WTC11 (cell line): Measurements from ENCODE around the gene SACS.

Source experiments
- CDX4 ChIP-seq: fragments of 250-450 bp; sonication (Bioruptor Pico); IDR thresholded peaks from 2 replicates; pipeline ENCODE4 v1.9.0; 2021; ENCODE audit warnings: moderate library complexity, mild to moderate bottlenecking, inconsistent platforms, borderline replicate concordance
- ESRRA ChIP-seq: sonication (generic); formaldehyde crosslinking; IDR thresholded peaks from 2 replicates; pipeline ENCODE4 v1.8.1; 2022; ENCODE audit warnings: mild to moderate bottlenecking, missing genetic modification reagents, borderline replicate concordance
- RELA ChIP-seq: sonication (generic); formaldehyde crosslinking; IDR thresholded peaks from 2 replicates; pipeline ENCODE4 v1.8.1; 2022; ENCODE audit warnings: missing genetic modification reagents, mild to moderate bottlenecking, borderline replicate concordance
- SOX15 ChIP-seq: fragments of 250-450 bp; sonication (Bioruptor Pico); IDR thresholded peaks from 2 replicates; pipeline ENCODE4 v1.9.0; 2021; ENCODE audit warnings: mild to moderate bottlenecking
- ZBTB21 ChIP-seq: sonication (generic); formaldehyde crosslinking; IDR thresholded peaks from 2 replicates; pipeline ENCODE4 v1.8.1; 2023; ENCODE audit warnings: mild to moderate bottlenecking, missing genetic modification reagents, borderline replicate concordance
- TF ChIP-seq, protein P1 (sequence below): fragments of 200-600 bp; IDR thresholded peaks from 2 replicates; pipeline ENCODE4 v1.8.0; 2022; ENCODE audit warnings: antibody characterized with exemption
- TF ChIP-seq, protein P2 (sequence below): sonication (generic); formaldehyde crosslinking; IDR thresholded peaks from 2 replicates; pipeline ENCODE4 v1.8.1; 2022; ENCODE audit warnings: low read depth, mild to moderate bottlenecking, moderate library complexity, missing genetic modification reagents, borderline replicate concordance

DNA sequence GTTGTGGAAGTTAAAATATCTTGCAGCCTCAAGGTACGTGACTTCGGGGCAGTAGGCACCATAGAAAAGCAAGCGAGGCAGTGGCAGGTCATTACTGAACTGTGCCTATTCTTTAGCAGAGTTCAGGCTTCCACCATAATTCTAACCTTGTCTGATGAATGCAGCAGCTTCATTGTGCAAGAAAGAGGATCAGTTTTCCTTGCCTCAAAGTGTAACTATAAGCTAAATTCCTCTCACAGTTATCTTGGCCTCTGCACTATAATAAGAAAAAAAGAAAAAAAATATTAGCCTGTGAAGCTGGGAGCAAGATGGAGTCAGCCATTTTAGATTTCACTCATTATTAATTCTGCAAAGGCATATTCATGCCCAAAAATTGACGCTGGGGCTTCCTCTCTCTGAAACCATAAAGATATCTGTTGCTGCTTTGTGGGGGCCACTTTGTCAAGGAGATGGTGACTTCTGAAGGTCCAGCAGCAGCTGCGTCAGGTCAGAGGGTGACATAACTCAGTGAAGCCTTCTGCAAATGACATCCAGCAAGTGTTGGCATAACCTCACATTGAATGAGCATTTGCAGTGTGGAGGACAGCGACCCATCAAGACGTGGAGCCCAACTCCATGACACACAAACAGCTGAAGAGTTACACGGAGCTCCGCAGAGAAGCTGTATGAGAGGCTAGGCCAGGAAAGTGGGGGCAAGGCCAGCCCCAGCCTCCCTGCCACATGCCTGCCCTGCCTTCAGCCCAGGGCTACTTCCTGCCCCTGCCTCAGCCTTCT lies 23.1 kb upstream of the SACS start:
- TF ChIP-seq, protein P1, sequence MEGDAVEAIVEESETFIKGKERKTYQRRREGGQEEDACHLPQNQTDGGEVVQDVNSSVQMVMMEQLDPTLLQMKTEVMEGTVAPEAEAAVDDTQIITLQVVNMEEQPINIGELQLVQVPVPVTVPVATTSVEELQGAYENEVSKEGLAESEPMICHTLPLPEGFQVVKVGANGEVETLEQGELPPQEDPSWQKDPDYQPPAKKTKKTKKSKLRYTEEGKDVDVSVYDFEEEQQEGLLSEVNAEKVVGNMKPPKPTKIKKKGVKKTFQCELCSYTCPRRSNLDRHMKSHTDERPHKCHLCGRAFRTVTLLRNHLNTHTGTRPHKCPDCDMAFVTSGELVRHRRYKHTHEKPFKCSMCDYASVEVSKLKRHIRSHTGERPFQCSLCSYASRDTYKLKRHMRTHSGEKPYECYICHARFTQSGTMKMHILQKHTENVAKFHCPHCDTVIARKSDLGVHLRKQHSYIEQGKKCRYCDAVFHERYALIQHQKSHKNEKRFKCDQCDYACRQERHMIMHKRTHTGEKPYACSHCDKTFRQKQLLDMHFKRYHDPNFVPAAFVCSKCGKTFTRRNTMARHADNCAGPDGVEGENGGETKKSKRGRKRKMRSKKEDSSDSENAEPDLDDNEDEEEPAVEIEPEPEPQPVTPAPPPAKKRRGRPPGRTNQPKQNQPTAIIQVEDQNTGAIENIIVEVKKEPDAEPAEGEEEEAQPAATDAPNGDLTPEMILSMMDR = no peak
- TF ChIP-seq ZBTB21 (CRISPR knock-in tag) (no peak), ESRRA (no peak), SOX15 (CRISPR knock-in tag) (no peak), CDX4 (CRISPR knock-in tag) (no peak), RELA (CRISPR knock-in tag) (no peak)
- TF ChIP-seq, protein P2, sequence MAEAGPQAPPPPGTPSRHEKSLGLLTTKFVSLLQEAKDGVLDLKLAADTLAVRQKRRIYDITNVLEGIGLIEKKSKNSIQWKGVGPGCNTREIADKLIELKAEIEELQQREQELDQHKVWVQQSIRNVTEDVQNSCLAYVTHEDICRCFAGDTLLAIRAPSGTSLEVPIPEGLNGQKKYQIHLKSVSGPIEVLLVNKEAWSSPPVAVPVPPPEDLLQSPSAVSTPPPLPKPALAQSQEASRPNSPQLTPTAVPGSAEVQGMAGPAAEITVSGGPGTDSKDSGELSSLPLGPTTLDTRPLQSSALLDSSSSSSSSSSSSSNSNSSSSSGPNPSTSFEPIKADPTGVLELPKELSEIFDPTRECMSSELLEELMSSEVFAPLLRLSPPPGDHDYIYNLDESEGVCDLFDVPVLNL (CRISPR knock-in tag) = no peak
